ENCODE data around the gene PDE4DIP. TPM values are rescaled to one million over a fixed set of nuclear protein-coding genes. Genes with fewer than 3 reads are reported as not detected.
"Not testable (repeated sequence)": the region's sequence is repeated elsewhere in the genome, so short reads cannot be mapped to it uniquely, and the experiment has no call there.

PDE4DIP gene
- total RNA-seq, 1 experiment from 2014 or later: 6.7 TPM

GRCh38 chr1:149075505-149076127 lies 231.4 kb downstream of the PDE4DIP start:
- not testable (repeated sequence) for DNase-seq (ENCODE audit: low spot score)

Other genes with a start within 250 kb of the PDE4DIP start
- gene NBPF14, start 248.4 kb upstream of the PDE4DIP start, total RNA-seq (2014; rRNA removed; shearing (Covaris generic)): 7.3 and 8.0 TPM in 2 replicates
- 6.2 and 12.2 TPM in 2 replicates for gene NUDT4B, start 95.7 kb upstream of the PDE4DIP start, total RNA-seq (2014; rRNA removed; shearing (Covaris generic))

Data from H4 (cell line).